Kidney (tissue), 22 donors: ENCODE results near the gene KRTAP4-5. TPM values are rescaled to one million over a fixed set of nuclear protein-coding genes. Genes with fewer than 3 reads are reported as not detected.
A peak's percentile ranks its signal among the peaks of the same experiment; 100 is the strongest.
"Not testable (repeated sequence)": the region's sequence is repeated elsewhere in the genome, so short reads cannot be mapped to it uniquely, and the experiment has no call there.

Experiments used
- DNase-seq, 5 donors: peaks; one replicate each; pipeline ENCODE4 v3.0.0-alpha.2; 2013 to 2020
- FAIRE-seq: peaks from 2 replicates; lab custom pipeline; 2012; peaks lifted over from hg19 to GRCh38; lab: Jason Lieb, UNC
- H3K27ac ChIP-seq, 2 donors: one replicate each; pipeline ENCODE4 v1.7.0; 2013; ENCODE audit warnings: low read depth in 2 of 2, low read length in 2 of 2, inconsistent platforms in 1 of 2
- H3K27me3 ChIP-seq: one replicate; pipeline ENCODE4 v1.7.1; 2013; ENCODE audit warnings: low read length, inconsistent platforms; ENCODE audit not compliant: control insufficient read depth, insufficient read depth
- H3K36me3 ChIP-seq, 3 donors: one replicate each; pipeline versions ENCODE4 v1.7.0 to v1.7.1; 2013; ENCODE audit warnings: low read length in 3 of 3, control low read depth in 1 of 3, inconsistent platforms in 1 of 3; ENCODE audit not compliant: insufficient read depth in 3 of 3, control insufficient read depth in 2 of 3
- H3K4me1 ChIP-seq, 3 donors: one replicate each; pipeline versions ENCODE4 v1.7.0 to v1.7.1; 2013; ENCODE audit warnings: low read length in 3 of 3, inconsistent platforms in 1 of 3, low read depth in 1 of 3; ENCODE audit not compliant: control insufficient read depth in 2 of 3, insufficient read depth in 2 of 3
- H3K4me3 ChIP-seq, 3 donors: one replicate each; pipeline versions ENCODE4 v1.7.0 to v1.8.1; 2013; ENCODE audit warnings: low read length in 3 of 3, control low read depth in 1 of 3, inconsistent platforms in 1 of 3
- H3K9ac ChIP-seq, 3 donors: one replicate each; pipeline versions ENCODE4 v1.7.0 to v1.7.1; 2013; ENCODE audit warnings: low read length in 3 of 3, control low read depth in 1 of 3, inconsistent platforms in 1 of 3
- H3K9me3 ChIP-seq, 3 donors: one replicate each; pipeline versions ENCODE4 v1.7.0 to v1.7.1; 2013; ENCODE audit warnings: low read length in 3 of 3, control low read depth in 1 of 3, inconsistent platforms in 1 of 3; ENCODE audit not compliant: control insufficient read depth in 2 of 3, insufficient read depth in 1 of 3
- intact Hi-C: fragments of 100-400 bp; cut with DNase I; formaldehyde crosslinking; loops from one replicate; pipeline ENCODE4 v1.11.1; 2022
- long read RNA-seq, 10 donors: library from polyadenylated mRNA in 1 of 10; unstranded in 1 of 10; transcript quantifications; one replicate each; pipeline ENCODE4 v2.0.0 and lab custom pipeline, GENCODE V29; 2021 to 2026
- polyA plus RNA-seq: library from polyadenylated mRNA; stranded (reverse); fragments of 350-450 nt; fragmentation: Illumina TruSeq; extraction: RNeasy Lipid Tissue Mini Kit (QIAGEN cat#74804); gene quantifications from one replicate; pipeline ENCODE4 v1.2.3, GENCODE V29; 2014; ENCODE audit warnings: low read depth, low replicate concordance; ENCODE audit not compliant: insufficient read depth
- total RNA-seq: library from RNA; stranded (reverse); fragmentation: NEBNext Ultra II Directional; extraction: Animal tissue kit (Norgen Biotek cat#: 25700); gene quantifications from one replicate; pipeline ENCODE4 v1.2.1, GENCODE V29; 2021
- TF ChIP-seq, protein P1 (sequence below): IDR thresholded peaks from 3 replicates; pipeline ENCODE4 v1.5.1; 2012; ENCODE audit warnings: mild to moderate bottlenecking, moderate library complexity, borderline replicate concordance; ENCODE audit not compliant: insufficient read depth; ENCODE audit errors: extremely low read depth
- donor health status: control.
- donor health status: control.
- donor health status: control.
- donor health status: control.
- donor health status: control.
- donor health status: DM: yes; HTN: yes; CAD: no.
- donor health status: Normal renal cell carcinoma (clear cell type).

Gene KRTAP4-5
- total RNA-seq: not detected
- polyA plus RNA-seq: not detected
- long read RNA-seq, donor 1: 0 reads
- long read RNA-seq, donor 2: 0 reads
- long read RNA-seq, donor 3: 0 reads
- long read RNA-seq, donor 4: 0 reads
- long read RNA-seq, donor 5: 0 reads
- long read RNA-seq, donor 6: 0 reads
- long read RNA-seq, donor 7: 0 reads
- long read RNA-seq, donor 8: 0 reads
- long read RNA-seq, donor 9: 0 reads
- long read RNA-seq, donor 10: 0 reads

DNA sequence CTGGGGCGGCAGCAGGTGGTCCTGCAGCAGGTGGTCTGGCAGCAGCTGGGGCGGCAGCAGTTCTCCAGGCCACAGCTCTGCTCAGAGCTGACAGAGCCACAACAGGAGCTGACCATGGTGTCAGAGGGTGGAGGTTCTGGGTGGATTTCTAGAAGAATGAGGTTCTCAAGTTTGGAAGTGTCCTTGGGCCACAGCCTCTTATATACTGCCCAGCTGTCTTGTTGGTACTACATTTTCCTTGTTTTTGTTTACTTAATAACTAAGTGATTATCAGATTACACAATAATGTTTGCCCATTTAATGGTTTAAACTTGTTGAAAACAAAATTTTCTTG is at the start of gene KRTAP4-5:
Gene KRTAP4-5 (minus strand): TSS at position 174 of the 334 bp plus-strand sequence. CDS start 58 bp downstream, at position 116.
- no peak for FAIRE-seq
- Histone ChIP-seq H3K36me3 (no peaks in the 10 kb centered on the region), H3K9me3 (no peaks in the 10 kb centered on the region), H3K4me3 (no peak within 1 kb of the TSS), H3K9ac (no peak within 1 kb of the TSS), H3K4me1 (no peaks in the 10 kb centered on the region), H3K27ac (no peak within 1 kb of the TSS), H3K27me3 (no peaks in the 10 kb centered on the region)
- TF ChIP-seq, protein P1, sequence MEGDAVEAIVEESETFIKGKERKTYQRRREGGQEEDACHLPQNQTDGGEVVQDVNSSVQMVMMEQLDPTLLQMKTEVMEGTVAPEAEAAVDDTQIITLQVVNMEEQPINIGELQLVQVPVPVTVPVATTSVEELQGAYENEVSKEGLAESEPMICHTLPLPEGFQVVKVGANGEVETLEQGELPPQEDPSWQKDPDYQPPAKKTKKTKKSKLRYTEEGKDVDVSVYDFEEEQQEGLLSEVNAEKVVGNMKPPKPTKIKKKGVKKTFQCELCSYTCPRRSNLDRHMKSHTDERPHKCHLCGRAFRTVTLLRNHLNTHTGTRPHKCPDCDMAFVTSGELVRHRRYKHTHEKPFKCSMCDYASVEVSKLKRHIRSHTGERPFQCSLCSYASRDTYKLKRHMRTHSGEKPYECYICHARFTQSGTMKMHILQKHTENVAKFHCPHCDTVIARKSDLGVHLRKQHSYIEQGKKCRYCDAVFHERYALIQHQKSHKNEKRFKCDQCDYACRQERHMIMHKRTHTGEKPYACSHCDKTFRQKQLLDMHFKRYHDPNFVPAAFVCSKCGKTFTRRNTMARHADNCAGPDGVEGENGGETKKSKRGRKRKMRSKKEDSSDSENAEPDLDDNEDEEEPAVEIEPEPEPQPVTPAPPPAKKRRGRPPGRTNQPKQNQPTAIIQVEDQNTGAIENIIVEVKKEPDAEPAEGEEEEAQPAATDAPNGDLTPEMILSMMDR: no peak
- intact Hi-C loops: no loop called here
- no peak for DNase-seq

- intact Hi-C loops: no loop called here
- DNase-seq: no peak
- TF ChIP-seq, protein P1: no peak
- no peaks in the 10 kb centered on the region for H3K27me3 ChIP-seq
- H3K4me1 ChIP-seq: no peaks in the 10 kb centered on the region
- no peaks in the 10 kb centered on the region for H3K9me3 ChIP-seq
- no peak for FAIRE-seq
- H3K4me3 ChIP-seq: no peak overlapping the region
- H3K9ac ChIP-seq: no peak overlapping the region
- no peaks in the 10 kb centered on the region for H3K36me3 ChIP-seq
- H3K27ac ChIP-seq: no peak overlapping the region
Observed at GRCh38 chr17:41196068-41196467, 46.4 kb upstream of the KRTAP4-5 start.

DNA sequence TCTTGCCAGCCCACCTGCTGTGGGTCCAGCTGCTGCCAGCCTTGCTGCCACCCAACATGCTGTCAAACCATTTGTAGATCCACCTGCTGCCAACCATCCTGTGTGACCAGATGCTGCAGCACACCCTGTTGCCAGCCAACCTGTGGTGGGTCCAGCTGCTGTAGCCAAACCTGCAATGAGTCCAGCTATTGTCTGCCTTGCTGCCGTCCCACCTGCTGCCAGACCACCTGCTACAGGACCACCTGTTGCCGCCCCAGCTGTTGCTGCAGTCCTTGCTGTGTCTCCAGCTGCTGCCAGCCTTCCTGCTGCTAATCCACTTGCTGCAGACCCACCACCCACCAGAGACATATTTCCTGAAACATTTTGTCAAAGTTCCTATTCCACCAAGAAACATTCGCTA is 40.7 kb upstream of the KRTAP4-5 start:
- intact Hi-C loops: no loop called here
- DNase-seq (no peak), FAIRE-seq (no peak)
- Histone ChIP-seq H3K4me1 (no peaks in the 10 kb centered on the region), H3K4me3 (no peak overlapping the region), H3K9me3 (no peaks in the 10 kb centered on the region), H3K9ac (no peak overlapping the region), H3K27ac (no peak overlapping the region), H3K27me3 (no peaks in the 10 kb centered on the region), H3K36me3 (no peaks in the 10 kb centered on the region)
- TF ChIP-seq, protein P1: no peak

DNA sequence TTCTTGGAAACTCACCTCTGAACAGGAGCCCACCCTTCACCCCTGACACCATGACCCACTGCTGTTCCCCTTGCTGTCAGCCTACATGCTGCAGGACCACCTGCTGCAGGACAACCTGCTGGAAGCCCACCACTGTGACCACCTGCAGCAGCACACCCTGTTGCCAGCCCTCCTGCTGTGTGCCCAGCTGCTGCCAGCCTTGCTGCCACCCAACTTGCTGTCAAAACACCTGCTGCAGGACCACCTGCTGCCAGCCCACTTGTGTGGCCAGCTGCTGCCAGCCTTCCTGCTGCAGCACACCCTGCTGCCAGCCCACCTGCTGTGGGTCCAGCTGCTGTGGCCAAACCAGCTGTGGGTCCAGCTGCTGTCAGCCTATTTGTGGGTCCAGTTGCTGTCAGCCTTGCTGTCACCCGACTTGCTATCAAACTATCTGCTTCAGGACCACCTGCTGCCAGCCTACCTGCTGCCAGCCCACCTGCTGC is 40.3 kb upstream of the KRTAP4-5 start, which contains the start of gene KRTAP9-1:
Gene KRTAP9-1 (plus strand): TSS at position 51 of the 482 bp plus-strand sequence. CDS start 0 bp downstream, at position 51.
- H3K9ac ChIP-seq, H3K4me3 ChIP-seq, H3K36me3 ChIP-seq, H3K4me1 ChIP-seq, H3K9me3 ChIP-seq, H3K27me3 ChIP-seq, H3K27ac ChIP-seq, FAIRE-seq, intact Hi-C loops: not testable (repeated sequence)
- peak in 1 of 5 donors; percentile 59 for DNase-seq
